Fibroblast of mammary gland (primary cell): ENCODE data around the gene CCDC187.

ENCODE experiments used
- DNase-seq: peaks from one replicate; pipeline ENCODE4 v3.0.0-alpha.2; 2010; ENCODE audit warnings: low read depth
- H3K4me3 ChIP-seq: 2 replicates; pipeline ENCODE4 v1.5.1; 2011; ENCODE audit warnings: low read depth, mild to moderate bottlenecking, low read length, moderate library complexity; ENCODE audit not compliant: control insufficient read depth
- TF ChIP-seq, protein P1 (sequence below): conservative IDR thresholded peaks from 2 replicates; pipeline ENCODE4 v1.5.1; 2011; ENCODE audit warnings: low read depth, low read length, inconsistent platforms; ENCODE audit not compliant: control insufficient read depth, insufficient read depth

Gene CCDC187

DNA sequence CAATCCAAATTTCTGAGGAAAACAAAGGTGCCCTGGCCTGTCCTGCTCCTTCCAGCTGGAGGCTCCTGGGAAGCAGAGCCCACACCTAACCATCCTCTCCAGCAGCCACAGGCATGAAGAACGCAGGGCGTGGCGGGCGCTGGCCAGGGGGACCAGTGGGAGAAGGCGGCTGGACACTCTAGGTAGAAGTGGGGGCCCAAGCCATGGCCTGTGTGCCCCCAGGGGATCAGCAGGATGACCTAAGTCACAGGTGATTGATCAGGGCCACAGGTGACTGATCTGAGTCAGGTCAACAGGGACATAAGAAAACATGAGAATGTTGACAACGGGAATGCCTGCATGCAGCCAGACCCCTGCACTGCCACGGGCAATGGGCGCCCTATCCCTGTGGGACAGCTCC lies 61.6 kb downstream of the CCDC187 start:
- no peak overlapping the region for H3K4me3 ChIP-seq
- TF ChIP-seq, protein P1, sequence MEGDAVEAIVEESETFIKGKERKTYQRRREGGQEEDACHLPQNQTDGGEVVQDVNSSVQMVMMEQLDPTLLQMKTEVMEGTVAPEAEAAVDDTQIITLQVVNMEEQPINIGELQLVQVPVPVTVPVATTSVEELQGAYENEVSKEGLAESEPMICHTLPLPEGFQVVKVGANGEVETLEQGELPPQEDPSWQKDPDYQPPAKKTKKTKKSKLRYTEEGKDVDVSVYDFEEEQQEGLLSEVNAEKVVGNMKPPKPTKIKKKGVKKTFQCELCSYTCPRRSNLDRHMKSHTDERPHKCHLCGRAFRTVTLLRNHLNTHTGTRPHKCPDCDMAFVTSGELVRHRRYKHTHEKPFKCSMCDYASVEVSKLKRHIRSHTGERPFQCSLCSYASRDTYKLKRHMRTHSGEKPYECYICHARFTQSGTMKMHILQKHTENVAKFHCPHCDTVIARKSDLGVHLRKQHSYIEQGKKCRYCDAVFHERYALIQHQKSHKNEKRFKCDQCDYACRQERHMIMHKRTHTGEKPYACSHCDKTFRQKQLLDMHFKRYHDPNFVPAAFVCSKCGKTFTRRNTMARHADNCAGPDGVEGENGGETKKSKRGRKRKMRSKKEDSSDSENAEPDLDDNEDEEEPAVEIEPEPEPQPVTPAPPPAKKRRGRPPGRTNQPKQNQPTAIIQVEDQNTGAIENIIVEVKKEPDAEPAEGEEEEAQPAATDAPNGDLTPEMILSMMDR = no peak
- no peak for DNase-seq

DNA sequence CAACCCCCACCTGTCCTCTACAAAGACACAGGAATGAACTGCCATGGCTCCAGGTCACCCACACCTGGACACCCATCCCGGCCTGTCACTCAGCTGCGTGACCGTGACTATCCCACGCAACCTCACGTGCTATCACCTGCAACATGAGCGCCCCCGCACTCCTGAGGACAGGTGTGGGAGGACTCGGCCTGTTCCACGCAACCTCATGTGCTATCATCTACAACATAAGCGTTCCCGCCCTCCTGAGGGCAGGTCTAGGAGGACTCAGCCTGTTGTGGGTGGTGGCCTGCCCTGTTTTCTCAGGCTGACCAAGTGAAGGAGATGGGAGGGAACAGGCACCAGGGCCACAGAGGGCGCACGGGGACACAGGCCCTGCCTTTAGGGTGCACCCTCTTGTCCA lies 62.4 kb downstream of the CCDC187 start:
- TF ChIP-seq, protein P1 = no peak
- no peak for DNase-seq
- no peak overlapping the region for H3K4me3 ChIP-seq

DNA sequence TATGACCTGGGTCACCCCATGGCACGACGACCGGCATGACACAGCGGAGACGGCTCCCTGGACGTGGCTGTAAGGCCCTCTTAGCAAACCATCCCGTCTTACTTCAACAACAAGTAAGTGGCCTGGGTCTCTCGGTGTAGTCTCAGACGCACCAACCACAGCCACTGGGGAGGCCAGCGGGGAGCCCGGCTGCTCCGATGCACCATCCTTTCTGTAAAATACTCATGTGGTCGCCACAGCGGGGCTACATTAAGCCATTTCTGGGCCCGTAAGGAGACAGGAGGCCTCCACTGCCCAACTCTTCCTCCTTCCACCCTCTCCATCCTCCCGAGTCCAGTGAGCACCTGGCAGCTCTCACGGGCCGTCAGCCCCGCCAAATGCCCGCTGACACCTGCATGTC lies 63.0 kb downstream of the CCDC187 start:
- TF ChIP-seq, protein P1 = no peak
- H3K4me3 ChIP-seq = no peak overlapping the region
- DNase-seq = no peak

DNA sequence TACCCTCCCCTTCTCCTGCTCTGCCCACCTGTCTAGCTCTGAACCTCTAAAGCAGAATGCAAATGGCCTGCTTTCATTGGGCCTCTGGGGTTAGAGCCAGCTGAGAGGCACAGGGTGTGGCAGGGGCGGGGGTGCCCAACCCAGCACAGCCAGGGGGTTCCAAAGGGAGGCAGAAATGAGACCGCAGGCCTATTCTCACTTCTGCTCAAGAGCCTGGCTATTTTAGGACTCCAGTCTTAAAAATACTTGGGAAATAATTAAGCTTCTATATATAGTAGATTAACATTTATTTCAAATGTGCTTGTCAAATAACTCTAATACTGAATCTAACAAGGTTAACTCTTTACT lies 63.9 kb downstream of the CCDC187 start:
- TF ChIP-seq, protein P1 = no peak
- no peak for DNase-seq
- no peak overlapping the region for H3K4me3 ChIP-seq

DNA sequence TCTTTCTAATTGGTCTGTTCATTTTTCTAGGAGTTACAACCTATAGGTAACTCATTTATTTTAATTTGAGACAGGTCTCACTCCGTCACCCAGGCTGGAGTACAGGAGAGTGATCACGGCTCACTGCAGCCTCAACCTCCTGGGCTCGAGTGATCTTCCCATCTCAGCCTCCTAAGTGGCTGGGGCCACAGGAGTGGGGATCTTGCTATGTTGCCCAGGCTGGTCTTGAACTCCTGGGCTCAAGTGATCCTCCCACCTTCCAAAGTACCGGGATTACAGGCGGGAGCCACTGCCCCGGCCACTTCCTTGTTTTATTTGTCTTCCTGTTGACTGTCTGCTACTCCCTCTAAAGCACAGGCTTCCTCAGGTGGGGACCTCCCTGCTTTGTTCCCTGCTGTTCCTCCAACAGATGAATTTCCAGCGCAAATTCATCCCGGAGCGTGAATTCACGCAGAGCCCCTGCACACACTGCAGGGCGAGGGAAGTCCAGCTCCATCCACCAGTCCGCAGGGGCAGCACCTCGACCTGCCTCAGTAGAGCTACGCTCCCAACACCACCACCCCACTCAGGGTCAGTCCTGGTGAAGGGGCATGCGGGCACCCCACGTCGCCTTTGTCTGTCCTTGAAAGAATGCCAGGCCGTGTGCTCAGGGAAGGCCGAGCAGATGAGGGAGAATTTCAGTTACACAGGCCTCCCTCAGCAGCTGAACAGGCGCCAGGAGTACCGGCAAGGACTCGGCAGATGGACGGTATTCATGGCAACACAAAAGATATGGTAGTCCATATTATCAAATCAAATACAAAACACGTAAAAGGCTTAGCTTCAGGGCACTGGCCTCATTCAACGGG lies 64.5 kb downstream of the CCDC187 start:
- TF ChIP-seq, protein P1 = no peak
- no peak for DNase-seq
- H3K4me3 ChIP-seq = no peak overlapping the region

DNA sequence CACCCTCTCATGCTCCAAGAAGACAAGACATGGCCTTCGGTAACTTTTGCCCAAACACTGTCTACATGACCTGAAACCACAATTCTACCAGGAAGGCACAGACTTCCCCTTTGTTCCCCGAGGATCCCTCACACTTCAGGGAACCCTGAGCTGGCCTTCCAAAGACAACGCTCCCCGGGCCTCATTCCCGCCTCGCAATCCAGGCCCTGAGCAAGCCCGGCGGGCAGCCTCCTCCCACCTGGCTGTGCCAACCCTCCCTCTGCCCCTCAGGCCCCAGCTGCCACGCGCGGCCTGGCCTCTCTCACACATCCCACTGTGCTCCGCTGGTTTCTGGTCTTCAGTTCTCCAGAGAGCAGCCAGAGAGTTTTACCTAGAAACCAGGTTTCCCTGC lies 65.6 kb downstream of the CCDC187 start:
- DNase-seq = no peak

More for the DNA sequence above, 65.6 kb downstream of the CCDC187 start:
- TF ChIP-seq, protein P1 = no peak
- no peak overlapping the region for H3K4me3 ChIP-seq
